ENCODE results near the gene CPOX.
"Not testable (repeated sequence)": the region's sequence is repeated elsewhere in the genome, so short reads cannot be mapped to it uniquely, and the experiment has no call there.

CPOX gene

DNA sequence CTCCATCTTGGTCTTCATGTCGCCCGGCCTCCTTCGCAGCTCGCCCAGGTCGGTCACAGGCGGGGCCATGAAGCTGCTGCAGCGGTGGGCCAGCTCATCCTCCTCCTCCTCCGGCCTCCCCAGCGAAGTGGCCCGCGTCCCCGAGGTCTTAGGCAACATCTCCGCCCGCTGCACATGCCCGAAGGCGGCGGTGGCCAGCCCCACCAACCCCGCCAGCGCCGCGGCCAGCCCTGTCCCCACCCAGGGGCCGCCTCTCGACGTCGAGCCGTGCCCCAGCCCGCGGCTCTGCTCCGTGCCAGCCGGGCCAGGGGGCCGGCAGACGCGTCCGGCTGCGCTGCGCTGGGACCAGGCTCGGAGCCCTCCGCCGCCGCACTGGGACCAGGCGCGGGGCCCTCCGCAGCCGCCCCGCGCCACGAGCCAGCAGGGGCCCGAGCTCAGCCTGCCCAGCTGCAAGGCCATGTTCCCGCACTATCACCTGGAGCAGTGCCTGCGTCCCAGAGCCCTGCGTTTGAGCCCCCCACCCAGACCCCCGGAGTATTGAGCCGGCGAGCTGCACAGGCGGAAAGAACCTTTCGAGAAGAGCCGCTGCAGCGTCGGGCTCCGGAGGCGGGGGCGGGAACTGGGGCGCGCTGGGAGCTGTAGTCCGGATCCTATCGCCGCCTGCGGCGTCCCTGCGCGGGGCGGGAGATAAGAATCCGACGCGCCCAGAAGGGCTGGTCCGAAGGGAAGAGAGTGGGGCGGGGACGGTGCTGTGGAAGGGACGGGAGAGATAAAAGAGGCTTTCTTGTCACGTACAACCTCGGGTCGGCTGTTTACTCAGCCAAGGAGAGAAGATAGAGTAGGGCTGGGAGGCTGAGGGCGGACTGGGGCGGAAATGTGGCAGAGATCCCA lies at the start of gene CPOX:
Gene CPOX (minus strand): TSS at position 566 of the 891 bp plus-strand sequence. CDS start 107 bp downstream, at position 459.
- H3K27me3 ChIP-seq (ENCODE audit: low read depth): no peaks in the 10 kb centered on the region
- DNase-seq (ENCODE audit: low spot score in 2 of 2): peak; percentile 85 to 93
- H3K36me3 ChIP-seq (replicated peaks): peaks cover 16% of the 10 kb centered on the region
- H3K4me3 ChIP-seq: peak within 1 kb of the TSS; percentile 78
- no peaks in the 10 kb centered on the region for H3K9me3 ChIP-seq
- in situ Hi-C loops (cut with MboI; ENCODE audit: low sequenced_read_pairs): no loop called here
- H3K4me1 ChIP-seq: peaks cover 2% of the 10 kb centered on the region

DNA sequence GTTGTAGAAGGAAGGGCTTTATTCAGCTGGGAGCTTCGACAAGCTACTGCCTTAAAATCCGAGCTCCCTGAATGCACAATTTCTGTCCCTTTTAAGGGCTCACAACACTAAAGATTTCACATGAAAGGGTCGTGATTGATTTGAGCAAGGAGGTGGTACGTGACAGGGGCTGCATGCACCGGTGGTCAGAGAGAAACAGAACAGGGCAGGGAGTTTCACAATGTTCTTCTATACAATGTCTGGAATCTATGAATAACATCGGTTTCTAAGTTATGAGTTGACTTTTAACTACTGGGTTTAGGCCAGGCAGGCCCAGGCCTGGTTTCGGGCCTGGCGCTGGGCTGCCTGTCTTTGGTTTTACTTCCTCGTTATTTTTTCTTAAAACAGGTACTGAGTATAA lies 49.4 kb upstream of the CPOX start:
- H3K27me3 ChIP-seq (ENCODE audit: low read depth); H3K4me1 ChIP-seq; H3K36me3 ChIP-seq (replicated peaks); H3K4me3 ChIP-seq; DNase-seq (ENCODE audit: low spot score in 2 of 2); H3K9me3 ChIP-seq; in situ Hi-C loops (cut with MboI; ENCODE audit: low sequenced_read_pairs): not testable (repeated sequence)

DNA sequence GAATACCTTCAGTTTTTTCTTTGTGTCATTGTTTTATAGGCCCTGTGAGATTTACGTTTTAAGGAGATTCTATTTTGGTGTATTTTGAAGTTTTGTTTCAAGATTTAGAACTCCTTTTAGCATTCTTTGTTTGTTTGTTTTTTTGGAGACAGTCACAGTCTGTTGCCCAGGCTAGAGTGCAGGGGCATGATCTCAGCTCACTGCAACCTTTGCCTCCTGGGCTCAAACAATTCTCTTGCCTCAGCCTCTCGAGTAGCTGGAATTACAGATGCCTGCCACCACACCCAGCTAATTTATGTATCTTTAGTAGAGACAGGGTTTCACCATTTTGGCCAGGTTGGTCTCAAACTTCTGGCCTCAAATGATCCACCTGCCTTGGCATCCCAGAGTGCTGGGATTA lies 48.3 kb upstream of the CPOX start:
- DNase-seq (ENCODE audit: low spot score in 2 of 2); in situ Hi-C loops (cut with MboI; ENCODE audit: low sequenced_read_pairs); H3K4me3 ChIP-seq; H3K36me3 ChIP-seq (replicated peaks); H3K9me3 ChIP-seq; H3K4me1 ChIP-seq; H3K27me3 ChIP-seq (ENCODE audit: low read depth): not testable (repeated sequence)

DNA sequence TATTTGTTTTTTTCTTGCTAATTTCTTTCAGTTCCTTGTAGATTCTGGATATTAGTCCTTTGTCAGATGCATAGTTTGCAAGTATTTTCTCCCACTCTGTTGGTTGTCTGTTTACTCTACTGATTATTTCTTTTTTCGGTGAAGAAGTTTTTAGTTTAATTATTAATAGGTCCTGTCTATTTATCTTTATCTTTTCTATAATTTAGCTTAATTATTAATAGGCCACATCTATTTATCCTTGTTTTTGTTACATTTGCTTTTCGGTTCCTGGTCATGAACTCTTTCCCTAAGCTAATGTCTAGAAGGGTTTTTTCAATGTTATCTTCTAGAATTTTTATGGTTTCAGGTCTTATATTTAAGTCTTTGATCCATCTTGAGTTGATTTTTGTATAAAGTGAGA lies 45.1 kb upstream of the CPOX start:
- DNase-seq (ENCODE audit: low spot score in 2 of 2); in situ Hi-C loops (cut with MboI; ENCODE audit: low sequenced_read_pairs); H3K27me3 ChIP-seq (ENCODE audit: low read depth); H3K36me3 ChIP-seq (replicated peaks); H3K9me3 ChIP-seq; H3K4me1 ChIP-seq; H3K4me3 ChIP-seq: not testable (repeated sequence)

DNA sequence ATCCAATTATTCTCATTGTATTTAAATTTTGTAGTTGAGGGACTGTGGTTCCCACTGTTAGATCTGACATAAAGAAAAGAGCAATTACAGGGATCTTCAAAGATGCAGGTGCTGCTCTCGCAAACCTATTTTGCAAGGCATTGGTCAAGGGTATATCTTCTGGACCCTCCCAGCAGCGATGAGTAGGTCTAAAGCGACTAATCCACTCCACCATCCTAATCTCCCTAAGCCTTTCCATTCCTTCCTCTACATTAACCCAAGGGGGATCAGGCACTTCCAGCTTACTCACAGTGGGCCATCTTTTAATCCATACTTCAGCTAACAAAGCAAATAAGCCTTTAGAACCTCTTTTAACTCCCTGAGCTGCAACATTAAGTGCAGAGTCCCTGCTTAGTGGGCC lies 37.0 kb upstream of the CPOX start:
- Histone ChIP-seq H3K4me3 (no peak overlapping the region), H3K36me3 (replicated peaks) (no peaks in the 10 kb centered on the region), H3K4me1 (no peaks in the 10 kb centered on the region; the same call in 1 of the 2 replicates), H3K9me3 (no peaks in the 10 kb centered on the region), H3K27me3 (ENCODE audit: low read depth) (no peaks in the 10 kb centered on the region)
- DNase-seq (ENCODE audit: low spot score in 2 of 2): no peak
- in situ Hi-C loops (cut with MboI; ENCODE audit: low sequenced_read_pairs): no loop called here

DNA sequence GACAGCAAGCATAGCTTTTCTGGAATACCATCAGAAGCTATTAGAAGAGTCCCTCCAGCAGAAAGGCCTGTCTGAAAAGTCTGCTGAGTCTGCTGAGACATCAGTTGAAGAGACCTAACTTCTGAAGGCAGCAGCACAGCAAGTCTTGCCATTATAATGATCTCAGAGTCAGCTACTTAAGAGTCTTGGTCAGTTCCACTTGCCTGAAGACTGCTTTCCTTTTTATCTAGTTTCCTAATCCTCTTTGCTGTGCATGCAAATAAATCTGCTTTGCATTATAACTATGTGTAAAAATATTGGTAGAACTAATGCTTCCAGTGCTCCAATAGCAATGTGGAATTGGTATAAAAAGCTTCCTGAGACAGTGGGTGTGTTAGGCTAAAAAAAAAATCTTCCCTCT lies 34.9 kb upstream of the CPOX start:
- Histone ChIP-seq H3K36me3 (replicated peaks) (no peaks in the 10 kb centered on the region), H3K9me3 (no peaks in the 10 kb centered on the region), H3K4me3 (no peak overlapping the region), H3K27me3 (ENCODE audit: low read depth) (no peaks in the 10 kb centered on the region), H3K4me1 (no peaks in the 10 kb centered on the region; the same call in 1 of the 2 replicates)
- in situ Hi-C loops (cut with MboI; ENCODE audit: low sequenced_read_pairs): no loop called here
- DNase-seq (ENCODE audit: low spot score in 2 of 2): no peak

DNA sequence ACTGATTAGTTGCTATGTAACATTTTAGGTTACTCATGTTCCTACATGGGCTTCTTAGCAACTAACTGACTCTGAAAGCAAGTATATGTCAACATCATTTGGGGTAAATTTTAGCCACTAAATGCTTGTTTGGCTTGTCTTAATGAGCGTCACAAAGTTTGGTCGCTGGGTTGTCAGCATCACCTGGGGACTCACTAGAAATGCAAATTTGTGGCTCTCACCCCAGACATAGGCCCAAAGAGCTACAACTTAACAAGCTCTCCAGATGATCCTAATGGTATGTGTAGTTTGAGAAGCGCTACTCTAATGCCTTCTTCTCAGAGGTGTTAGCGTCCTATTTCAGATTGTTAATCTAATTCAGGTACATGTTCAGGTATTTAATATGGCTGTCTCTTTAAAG lies 32.7 kb upstream of the CPOX start:
- in situ Hi-C loops (cut with MboI; ENCODE audit: low sequenced_read_pairs): no loop called here
- no peaks in the 10 kb centered on the region for H3K36me3 ChIP-seq (replicated peaks)

DNA sequence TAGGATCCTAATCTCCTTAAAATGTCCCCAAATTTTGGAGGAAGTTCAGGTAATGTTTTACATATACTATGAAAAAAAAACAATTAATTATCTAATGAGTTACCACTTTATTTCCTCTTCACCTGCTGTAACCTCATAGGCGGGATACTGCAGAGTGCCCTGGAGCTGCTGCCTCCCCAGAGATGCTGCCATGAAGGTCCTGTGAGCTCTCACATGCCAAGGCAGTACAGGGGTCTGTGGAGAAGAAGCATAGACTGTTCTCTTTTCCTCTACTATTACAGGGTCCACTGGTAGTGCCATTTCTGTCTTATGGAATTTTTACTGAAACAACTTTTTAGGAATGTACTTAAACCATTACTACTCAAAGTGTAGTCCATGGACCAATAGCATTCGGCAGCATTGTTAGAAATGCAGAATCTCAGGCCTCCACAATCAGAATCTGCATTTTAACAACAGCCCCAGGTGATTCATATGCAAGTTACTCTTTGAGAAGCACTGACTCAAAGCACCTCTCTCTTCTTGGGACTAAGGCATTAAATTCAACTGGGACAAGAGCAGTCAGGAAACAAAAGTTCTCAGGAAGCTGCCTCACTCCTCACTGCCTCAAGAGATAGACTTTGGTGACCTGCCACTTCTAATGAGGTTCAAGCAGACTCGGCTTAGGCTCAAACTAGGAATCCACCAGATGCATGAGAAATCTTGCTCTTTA lies 30.3 kb upstream of the CPOX start:
- in situ Hi-C loops (cut with MboI; ENCODE audit: low sequenced_read_pairs): no loop called here
- no peak for DNase-seq (ENCODE audit: low spot score in 2 of 2)
- Histone ChIP-seq H3K4me3 (no peak overlapping the region), H3K9me3 (no peaks in the 10 kb centered on the region), H3K27me3 (ENCODE audit: low read depth) (no peaks in the 10 kb centered on the region), H3K4me1 (no peaks in the 10 kb centered on the region; the same call in 1 of the 2 replicates), H3K36me3 (replicated peaks) (no peaks in the 10 kb centered on the region)

More for the DNA sequence above, 32.7 kb upstream of the CPOX start:
- Histone ChIP-seq H3K4me3 (no peak overlapping the region), H3K4me1 (no peaks in the 10 kb centered on the region; the same call in 1 of the 2 replicates), H3K27me3 (ENCODE audit: low read depth) (no peaks in the 10 kb centered on the region), H3K9me3 (no peaks in the 10 kb centered on the region)
- no peak for DNase-seq (ENCODE audit: low spot score in 2 of 2)

DNA sequence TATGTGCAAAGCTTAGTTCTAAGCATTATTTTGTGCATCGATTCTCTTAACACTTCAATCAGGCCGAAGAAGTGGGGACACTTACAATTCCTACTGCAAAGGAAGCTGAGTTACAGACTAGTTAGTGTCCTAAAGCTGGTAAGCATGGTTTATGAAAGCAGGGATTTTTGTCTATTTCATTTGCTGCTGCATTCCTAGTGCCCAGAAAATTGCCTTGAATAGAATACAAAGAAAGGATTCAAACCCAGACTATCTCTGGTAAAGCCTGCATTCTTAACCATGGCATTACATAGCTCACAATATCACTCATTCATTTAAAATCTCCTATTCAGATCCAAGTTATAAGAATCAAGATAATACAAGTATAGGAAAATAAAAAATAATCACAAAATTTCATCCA lies 24.4 kb upstream of the CPOX start:
- H3K4me1 ChIP-seq: no peaks in the 10 kb centered on the region
- H3K27me3 ChIP-seq (ENCODE audit: low read depth): no peaks in the 10 kb centered on the region
- in situ Hi-C loops (cut with MboI; ENCODE audit: low sequenced_read_pairs): no loop called here
- no peak overlapping the region for H3K4me3 ChIP-seq
- no peaks in the 10 kb centered on the region for H3K9me3 ChIP-seq
- DNase-seq (ENCODE audit: low spot score in 2 of 2): no peak
- no peaks in the 10 kb centered on the region for H3K36me3 ChIP-seq (replicated peaks)

DNA sequence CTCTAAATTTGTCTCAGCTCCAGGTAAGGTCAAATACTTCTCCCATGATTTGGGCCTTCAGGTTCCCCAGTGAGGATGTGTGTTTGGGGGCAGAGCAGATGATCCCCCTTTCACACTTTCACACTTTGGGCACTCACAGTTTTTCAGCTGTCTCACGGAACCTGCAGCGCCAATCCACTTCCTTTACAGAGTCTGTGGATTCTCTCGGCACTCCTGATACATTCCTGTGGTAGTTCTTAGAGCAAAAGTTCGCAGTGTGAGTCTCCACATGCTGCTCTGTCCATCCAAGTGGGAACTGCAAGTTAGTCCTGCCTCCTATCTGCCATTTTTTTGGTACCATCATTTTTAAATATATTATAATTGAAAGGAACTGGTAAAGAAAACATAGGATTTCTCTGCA lies 20.2 kb upstream of the CPOX start:
- Histone ChIP-seq H3K4me3 (no peak overlapping the region), H3K4me1 (no peaks in the 10 kb centered on the region)
- in situ Hi-C loops (cut with MboI; ENCODE audit: low sequenced_read_pairs): no loop called here

DNA sequence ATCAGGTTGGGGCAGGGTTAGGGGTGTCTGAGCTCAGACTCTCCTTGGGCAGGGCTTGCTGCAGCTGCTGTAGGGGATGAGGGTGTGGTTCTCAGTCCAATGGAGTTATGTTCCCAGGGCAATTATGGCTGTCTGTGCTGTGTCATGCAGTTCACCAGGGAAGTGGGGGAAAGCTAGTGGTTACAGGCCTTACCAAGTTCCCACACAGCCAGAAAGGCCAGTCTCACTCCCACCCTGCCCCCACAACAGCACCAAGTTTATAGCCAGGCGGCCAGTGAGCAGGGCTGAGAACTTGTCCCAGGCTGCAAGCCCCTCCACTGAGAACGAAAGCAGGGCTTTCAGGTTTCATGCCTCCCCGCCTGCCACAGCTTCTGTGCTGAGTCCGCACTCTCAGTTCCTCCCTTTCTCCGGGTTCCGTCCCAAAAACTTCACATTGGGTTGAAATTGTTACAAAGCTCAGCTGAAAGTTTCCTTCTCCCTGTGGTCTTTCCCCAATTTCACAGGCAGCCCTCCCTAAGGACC lies 19.6 kb upstream of the CPOX start:
- Histone ChIP-seq H3K4me1 (no peaks in the 10 kb centered on the region), H3K27me3 (ENCODE audit: low read depth) (0 out of 2 replicates have a peak, but pooled peaks cover 4% of the 10 kb centered on the region), H3K4me3 (no peak overlapping the region), H3K9me3 (no peaks in the 10 kb centered on the region), H3K36me3 (replicated peaks) (no peaks in the 10 kb centered on the region)
- no peak for DNase-seq (ENCODE audit: low spot score in 2 of 2)
- in situ Hi-C loops (cut with MboI; ENCODE audit: low sequenced_read_pairs): no loop called here

More for the DNA sequence above, 20.2 kb upstream of the CPOX start:
- Histone ChIP-seq H3K27me3 (ENCODE audit: low read depth) (0 out of 2 replicates have a peak, but pooled peaks cover 4% of the 10 kb centered on the region), H3K36me3 (replicated peaks) (no peaks in the 10 kb centered on the region), H3K9me3 (no peaks in the 10 kb centered on the region)
- no peak for DNase-seq (ENCODE audit: low spot score in 2 of 2)

DNA sequence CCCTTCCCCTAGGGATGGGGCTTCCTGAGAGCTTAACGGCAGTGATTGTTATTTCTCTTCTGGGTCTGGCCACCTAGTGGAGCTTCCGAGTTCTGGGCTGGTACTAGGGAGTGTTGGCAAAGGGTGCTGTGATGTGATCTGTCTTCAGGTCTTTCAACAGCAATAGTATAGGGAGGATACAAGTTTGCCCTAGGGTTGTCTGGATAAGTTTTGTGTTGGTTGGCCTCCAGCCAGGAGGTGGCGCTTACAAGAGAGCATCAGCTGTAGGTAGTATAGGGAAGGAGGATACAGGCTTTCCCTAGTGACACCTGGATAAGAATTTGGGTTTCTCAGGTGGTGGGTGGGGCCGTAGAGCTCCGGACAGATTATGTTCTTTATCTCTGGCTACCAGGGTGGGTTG lies 19.2 kb upstream of the CPOX start:
- Histone ChIP-seq H3K27me3 (ENCODE audit: low read depth) (0 out of 2 replicates have a peak, but pooled peaks cover 4% of the 10 kb centered on the region), H3K4me1 (no peaks in the 10 kb centered on the region), H3K36me3 (replicated peaks) (no peaks in the 10 kb centered on the region), H3K9me3 (no peaks in the 10 kb centered on the region), H3K4me3 (no peak overlapping the region)
- in situ Hi-C loops (cut with MboI; ENCODE audit: low sequenced_read_pairs): no loop called here
- DNase-seq (ENCODE audit: low spot score in 2 of 2): peak in 1 of 2 experiments; percentile 40

DNA sequence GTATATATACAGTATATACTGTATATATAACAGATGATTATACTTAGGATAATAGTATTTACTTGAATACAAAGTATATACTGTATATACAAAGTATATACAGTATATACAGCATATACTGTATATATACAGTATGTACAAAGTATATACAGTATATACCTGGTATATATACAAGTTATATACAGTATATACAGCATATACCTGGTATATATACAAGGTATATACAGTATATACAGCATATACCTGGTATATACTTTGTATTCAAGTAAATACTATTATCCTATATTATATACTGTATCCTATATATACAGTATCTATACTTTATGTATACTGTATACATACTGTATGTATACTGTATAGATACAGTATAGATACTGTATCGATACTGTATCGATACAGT lies 14.6 kb upstream of the CPOX start:
- H3K36me3 ChIP-seq (replicated peaks): no peaks in the 10 kb centered on the region
- H3K27me3 ChIP-seq (ENCODE audit: low read depth): 0 out of 2 replicates have a peak, but pooled peaks cover 4% of the 10 kb centered on the region
- in situ Hi-C loops (cut with MboI; ENCODE audit: low sequenced_read_pairs): loop anchor here (10.0 kb wide), 1 partner anchor 387 kb away; no protein-coding TSS in a partner anchor

DNA sequence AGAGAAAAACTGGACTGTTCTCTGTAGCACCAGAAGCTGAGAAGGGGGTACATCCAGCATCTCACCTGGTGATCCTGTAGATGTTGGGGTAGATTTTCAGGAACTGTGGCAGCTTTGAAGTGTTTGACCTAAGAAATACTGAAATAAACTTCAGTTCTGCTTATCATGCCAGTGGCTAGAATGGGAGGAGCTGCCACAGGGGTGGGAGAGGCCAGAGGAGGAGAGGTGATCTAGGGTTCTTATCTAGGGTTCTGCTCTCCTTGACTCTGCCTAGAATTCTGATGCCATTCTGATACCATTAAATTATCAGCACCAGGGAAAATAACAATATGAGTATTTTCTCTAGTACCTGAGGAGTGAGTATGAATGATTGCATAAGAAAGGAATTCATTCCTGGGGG lies 10.2 kb upstream of the CPOX start:
- H3K4me1 ChIP-seq: no peaks in the 10 kb centered on the region
- no peaks in the 10 kb centered on the region for H3K36me3 ChIP-seq (replicated peaks)
- H3K4me3 ChIP-seq: no peak overlapping the region
- DNase-seq (ENCODE audit: low spot score in 2 of 2): no peak
- in situ Hi-C loops (cut with MboI; ENCODE audit: low sequenced_read_pairs): loop anchor here (5.0 to 10.0 kb wide), 2 partner anchors 214 to 391 kb away; no protein-coding TSS in a partner anchor
- H3K27me3 ChIP-seq (ENCODE audit: low read depth): no peaks in the 10 kb centered on the region
- H3K9me3 ChIP-seq: no peaks in the 10 kb centered on the region

More for the DNA sequence above, 14.6 kb upstream of the CPOX start:
- no peaks in the 10 kb centered on the region for H3K9me3 ChIP-seq
- H3K4me1 ChIP-seq: no peaks in the 10 kb centered on the region
- H3K4me3 ChIP-seq: no peak overlapping the region
- no peak for DNase-seq (ENCODE audit: low spot score in 2 of 2)

All from HAP-1 (cell line).